DMS 273 (cell line): ENCODE data around the gene DISC1.

ENCODE experiments used
- DNase-seq: peaks from one replicate; lab custom pipeline; 2025; ENCODE audit not compliant: unreplicated experiment; lab: John Stamatoyannopoulos, UW

Gene DISC1

GRCh38 chr1:231972111-231972445 is 345.5 kb downstream of the DISC1 start:
- DNase-seq, result no peak

- no peak for DNase-seq
Measured at GRCh38 chr1:231973830-231974229, 347.2 kb downstream of the DISC1 start.

GRCh38 chr1:231976231-231976630 is 349.6 kb downstream of the DISC1 start:
- no peak for DNase-seq

GRCh38 chr1:231981675-231982074 is 355.1 kb downstream of the DISC1 start:
- DNase-seq, result no peak

GRCh38 chr1:231982871-231983587 is 356.4 kb downstream of the DISC1 start:
- DNase-seq, result no peak

- DNase-seq, result peak; percentile 24
Measured at GRCh38 chr1:231983588-231984193, 357.1 kb downstream of the DISC1 start.

GRCh38 chr1:231985296-231986023 is 358.9 kb downstream of the DISC1 start:
- DNase-seq, result no peak

GRCh38 chr1:231986631-231987336 is 360.2 kb downstream of the DISC1 start:
- DNase-seq, result no peak

GRCh38 chr1:231990388-231990787 is 363.8 kb downstream of the DISC1 start:
- DNase-seq, result no peak

- DNase-seq, result no peak
Measured at GRCh38 chr1:231991231-231991630, 364.6 kb downstream of the DISC1 start.

- DNase-seq, result no peak
Measured at GRCh38 chr1:231993968-231994455, 367.4 kb downstream of the DISC1 start.

GRCh38 chr1:231998791-231999190 is 372.2 kb downstream of the DISC1 start:
- no peak for DNase-seq

GRCh38 chr1:232005300-232005699 is 378.7 kb downstream of the DISC1 start:
- DNase-seq, result no peak

- DNase-seq, result peak; percentile 13
Measured at GRCh38 chr1:232009741-232010140, 383.2 kb downstream of the DISC1 start.

- DNase-seq, result no peak
Measured at GRCh38 chr1:232011961-232012360, 385.4 kb downstream of the DISC1 start.

GRCh38 chr1:232012773-232013386 is 386.3 kb downstream of the DISC1 start:
- DNase-seq, result no peak

GRCh38 chr1:232014941-232015340 is 388.4 kb downstream of the DISC1 start:
- DNase-seq, result no peak

- no peak for DNase-seq
Measured at GRCh38 chr1:232016616-232017015, 390.0 kb downstream of the DISC1 start.

- no peak for DNase-seq
Measured at GRCh38 chr1:232017057-232017456, 390.5 kb downstream of the DISC1 start.

GRCh38 chr1:232017759-232018158 is 391.2 kb downstream of the DISC1 start:
- DNase-seq, result no peak
